Hepatic stellate cell (primary cell): ENCODE measurements around the gene SURF6.
"Not testable (repeated sequence)": the region's sequence is repeated elsewhere in the genome, so short reads cannot be mapped to it uniquely, and the experiment has no call there.

ENCODE experiments used
- DNase-seq: peaks from one replicate; pipeline ENCODE4 v3.0.0; 2011; ENCODE audit warnings: low spot score

The SURF6 gene

DNA sequence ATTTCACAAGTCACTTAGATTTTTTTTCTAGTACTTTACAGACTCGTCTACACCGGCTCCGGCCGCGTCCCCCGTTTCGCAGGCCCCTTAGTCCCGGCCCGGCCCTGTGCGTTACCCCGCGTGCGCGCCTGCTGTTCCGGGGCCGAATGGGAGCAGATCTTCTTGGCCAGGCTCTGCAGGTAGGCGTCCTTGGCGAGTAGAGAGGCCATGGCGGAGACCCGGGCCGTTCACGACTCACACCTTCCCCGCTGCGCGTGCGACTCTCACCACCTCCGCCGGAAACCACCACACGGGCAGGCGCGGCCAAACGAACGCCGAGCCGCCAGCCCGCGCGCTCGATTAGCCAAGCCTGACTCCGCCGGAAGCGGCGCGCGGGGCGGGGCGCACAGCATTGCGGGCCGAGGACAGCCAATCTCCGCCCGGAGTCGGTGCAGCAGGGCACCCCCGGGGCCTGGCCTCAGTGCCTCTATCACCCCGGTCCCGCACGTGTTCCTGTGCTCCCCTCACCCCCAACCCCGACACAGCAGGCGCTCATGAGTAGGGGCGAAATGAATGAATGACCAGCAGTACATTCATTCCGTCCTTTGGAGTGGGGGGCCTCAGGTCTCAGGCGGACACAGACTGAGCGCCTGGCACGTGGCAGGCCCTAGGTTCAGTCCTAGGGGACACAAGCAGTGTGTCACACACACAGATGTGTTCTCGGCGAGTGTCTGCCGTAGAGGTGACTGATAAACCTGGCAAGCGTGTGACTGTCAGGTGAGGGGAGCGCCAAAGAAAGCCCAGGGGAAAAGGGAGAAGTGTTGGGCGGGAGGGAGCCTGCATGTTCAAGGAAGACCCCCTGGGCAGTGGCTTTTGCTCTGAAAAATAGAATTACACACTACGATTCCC, at the start of gene SURF6:
Gene SURF6 (minus strand): TSS at position 265 of the 888 bp plus-strand sequence. CDS start 56 bp downstream, at position 209.
- DNase-seq, result peak; percentile 88

DNA sequence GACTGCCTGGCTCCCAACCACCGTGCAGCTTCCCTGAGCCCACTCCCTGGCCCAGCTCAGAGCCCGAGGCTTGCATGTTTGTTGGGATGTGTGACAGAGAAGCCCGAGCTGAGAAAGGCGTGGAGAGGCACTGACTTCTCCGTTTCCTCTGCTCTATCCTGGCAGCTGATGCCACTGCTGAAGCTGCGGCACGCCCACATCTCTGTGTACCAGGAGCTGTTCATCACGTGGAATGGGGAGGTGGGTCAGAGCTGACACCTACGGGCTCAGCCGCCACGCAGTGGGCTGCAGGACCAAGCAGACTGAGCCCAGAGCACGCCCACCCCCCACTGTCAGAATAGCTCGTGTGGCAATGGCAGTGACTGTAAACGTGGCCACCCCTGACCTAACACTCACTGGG, 49.5 kb upstream of the SURF6 start:
- no peak for DNase-seq

DNA sequence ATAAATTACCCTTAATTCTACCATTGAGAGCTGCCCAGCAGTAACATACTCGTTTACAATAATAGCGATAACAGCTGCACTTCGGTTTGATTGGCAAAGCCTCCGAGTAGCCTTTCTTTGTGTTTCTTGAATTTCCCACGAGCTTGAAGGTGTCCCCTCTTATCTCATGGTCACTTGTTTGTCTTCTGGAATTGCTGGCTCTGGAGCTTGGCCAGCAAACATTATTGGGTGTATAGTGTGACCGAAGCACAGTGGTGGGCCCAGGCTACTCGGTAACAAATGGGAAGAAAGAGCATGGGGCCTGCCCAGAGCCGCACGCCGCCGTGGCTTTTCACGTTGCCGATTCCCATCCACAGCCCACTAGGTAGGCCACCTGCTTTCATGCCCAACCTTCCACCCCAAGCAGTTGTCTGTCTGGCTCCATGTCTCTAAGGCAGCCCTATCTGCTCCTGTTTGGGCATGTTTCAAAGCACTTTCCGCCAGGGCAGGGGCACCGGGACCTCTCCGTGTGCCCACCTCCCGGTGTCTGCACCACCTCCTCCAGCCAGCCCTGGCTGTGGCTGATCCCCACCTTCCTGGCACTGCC, 48.8 kb upstream of the SURF6 start:
- DNase-seq, result no peak

- DNase-seq, result no peak
Observed at GRCh38 chr9:133383438-133383837, 47.5 kb upstream of the SURF6 start.

GRCh38 chr9:133382507-133383141, 46.6 kb upstream of the SURF6 start:
- no peak for DNase-seq

- DNase-seq, result no peak
Observed at GRCh38 chr9:133380734-133381133, 44.7 kb upstream of the SURF6 start.

DNA sequence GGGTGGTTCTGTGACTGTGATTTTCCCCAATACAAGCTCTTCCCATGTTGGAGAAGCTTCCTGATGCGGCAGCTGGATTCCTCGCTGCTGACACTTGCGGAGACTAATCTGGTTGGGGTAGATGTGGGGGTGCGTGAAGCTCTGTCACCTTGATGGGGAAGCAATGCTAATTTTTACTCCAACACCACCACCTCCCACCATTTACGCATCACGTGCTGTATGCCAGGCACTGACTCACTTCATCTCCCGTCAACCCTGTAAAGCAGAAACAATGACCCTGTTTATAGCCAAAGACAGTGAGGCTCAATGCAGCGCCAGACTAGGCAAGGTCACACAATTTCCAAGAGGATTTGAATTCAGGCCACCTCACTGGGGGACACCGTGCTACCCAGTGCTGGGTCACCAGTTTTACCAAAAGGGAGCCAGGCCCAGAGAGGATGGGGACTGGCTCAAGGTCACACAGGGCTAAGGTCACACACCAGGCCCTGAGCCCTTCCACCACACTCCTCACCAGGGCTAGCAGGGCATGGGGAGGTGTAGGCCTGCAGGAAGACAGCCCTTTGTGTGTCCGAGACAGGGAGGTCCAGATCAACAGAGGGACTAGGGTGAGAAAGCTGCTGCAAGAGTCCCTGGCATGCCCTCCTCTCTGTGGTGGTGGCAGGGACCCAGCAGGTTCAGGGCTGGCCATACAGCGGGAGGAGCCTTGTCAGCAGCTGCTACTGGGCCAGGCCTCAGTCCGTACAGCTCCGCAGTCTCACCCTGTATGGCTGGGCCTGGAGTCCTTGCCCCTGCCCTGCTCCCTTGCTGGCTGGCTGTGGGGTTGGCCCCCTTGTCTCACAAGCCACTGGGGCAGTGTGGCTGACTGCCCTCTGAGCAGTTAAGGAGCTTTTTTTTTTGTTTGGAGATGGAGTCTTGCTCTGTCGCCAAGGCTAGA, 43.4 kb upstream of the SURF6 start:
- DNase-seq, result no peak

DNA sequence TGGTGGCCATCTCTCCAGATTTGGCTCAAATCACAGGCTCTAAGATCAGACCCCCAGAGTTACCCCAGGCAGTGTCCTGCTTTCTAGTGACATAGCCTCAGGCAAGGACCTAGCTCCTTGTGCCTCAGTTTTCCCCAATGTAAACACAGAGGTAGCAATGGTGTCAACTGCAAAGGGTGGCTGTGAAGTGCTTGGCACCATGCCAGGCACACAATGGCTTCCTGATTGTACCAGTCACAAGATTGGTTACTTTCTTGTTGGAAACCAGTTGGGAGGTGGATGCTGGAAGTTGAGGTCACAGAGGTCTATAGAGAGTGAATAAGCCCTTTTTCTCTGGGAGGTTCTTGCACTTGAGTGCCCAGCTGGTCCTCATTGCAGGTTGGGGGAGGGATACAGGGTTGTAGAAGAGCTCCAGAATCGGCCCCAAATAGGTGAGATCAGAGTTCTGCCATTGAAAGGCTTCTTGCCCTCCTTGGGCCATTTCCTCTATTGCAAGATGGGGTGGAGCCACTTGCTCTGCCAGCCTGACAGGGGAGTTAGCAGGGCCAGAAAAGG, 42.5 kb upstream of the SURF6 start:
- no peak for DNase-seq

GRCh38 chr9:133377721-133378216, 41.8 kb upstream of the SURF6 start:
- no peak for DNase-seq

DNA sequence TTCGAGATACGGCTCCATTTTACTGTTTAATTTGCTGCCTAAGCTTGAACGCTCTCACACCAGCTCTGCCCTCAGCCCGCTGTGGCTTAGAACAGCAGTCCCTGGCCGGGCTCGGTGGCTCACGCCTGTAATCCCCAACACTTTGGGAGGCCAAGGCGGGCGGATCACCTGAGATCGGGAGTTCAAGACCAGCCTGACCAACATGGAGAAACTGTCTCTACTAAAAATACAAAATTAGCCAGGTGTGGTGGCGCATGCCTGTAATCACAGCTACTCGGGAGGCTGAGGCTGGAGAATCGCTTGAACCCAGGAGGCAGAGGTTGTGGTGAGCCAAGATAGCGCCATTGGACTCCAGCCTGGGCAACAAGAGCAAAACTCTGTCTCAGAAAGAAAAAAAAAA, 41.3 kb upstream of the SURF6 start:
- not testable (repeated sequence) for DNase-seq

DNA sequence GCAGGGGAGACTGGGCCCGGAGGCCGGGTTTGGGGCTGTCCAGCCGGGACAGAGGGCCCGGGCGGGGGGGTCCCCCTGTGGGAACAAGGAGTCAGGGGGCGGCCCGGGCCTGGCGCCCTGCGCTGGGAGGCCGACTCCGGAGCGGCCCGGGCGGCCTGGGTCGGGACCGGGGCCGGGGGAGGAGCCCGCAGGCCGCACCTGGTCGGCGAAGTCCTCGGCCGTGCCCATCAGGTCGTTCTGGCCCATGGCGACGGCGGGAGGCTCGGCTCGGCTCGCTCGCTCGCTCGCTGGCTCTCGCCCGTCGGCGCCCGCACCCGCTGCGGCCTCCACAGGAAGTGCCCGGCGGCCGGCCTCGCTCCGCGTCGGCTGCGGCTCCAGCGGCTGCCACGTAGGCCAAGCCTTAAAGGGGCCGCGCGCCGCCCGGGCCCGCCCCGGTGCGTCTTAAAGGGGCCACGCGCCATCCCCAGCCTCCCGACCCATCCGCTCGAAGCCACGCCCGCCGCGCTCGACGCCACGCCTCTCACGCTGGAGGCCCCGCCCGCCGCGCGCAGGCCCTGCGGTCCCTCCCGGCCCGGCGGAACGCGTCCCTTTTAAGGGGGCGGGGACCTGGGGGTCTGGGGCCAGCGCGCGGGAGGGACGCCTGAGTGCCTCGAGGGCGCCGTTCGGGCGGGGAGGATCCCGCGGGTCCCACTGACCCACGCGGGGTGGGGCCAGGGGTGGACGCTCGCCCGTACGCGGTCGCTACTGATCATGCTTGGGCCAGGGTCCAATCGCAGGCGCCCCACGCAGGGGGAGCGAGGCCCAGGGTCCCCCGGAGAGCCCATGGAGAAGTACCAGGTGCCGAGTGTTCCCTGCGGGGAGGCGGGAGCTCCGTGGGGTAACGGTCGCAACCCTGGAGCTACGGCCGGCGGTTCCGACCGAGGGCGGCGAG, 40.0 kb upstream of the SURF6 start, which contains the start of the genes STKLD1 and SURF4:
Gene STKLD1 (plus strand): TSS at position 643 of the 931 bp plus-strand sequence. CDS start 108 bp downstream, at position 751.
Gene SURF4 (minus strand): TSS at position 337 of the 931 bp plus-strand sequence. CDS start 91 bp downstream, at position 246.
- peak; percentile 99 for DNase-seq

DNA sequence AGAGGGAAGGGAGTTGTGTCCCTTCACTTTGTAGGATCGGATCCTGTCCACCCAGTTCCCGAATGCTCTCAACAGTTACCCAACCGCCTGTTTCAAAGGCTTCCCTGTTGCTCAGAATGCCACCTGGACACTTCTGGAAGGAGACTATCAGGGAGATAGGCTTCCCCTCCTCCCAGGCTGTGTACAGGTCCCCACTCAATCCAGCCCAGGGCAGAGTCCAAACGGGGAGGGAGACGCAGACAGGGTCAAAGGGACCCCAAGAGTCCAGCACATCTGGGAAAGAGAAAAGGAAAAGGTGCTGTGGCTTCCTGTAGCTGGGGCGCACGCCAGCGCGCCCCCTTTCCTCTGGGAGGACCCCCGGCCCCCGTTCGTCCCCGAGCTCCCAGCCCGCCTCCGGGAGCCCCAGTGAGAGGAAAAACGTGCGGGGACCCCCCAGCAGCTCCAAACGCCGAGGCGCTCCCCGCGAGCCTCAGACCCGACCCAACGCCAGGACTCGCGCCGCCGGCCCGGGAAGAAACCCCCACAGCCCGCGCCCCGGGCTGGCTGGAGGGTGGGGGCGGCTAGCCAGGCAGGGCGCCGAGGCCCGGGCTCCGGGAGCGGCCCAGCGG, 39.2 kb upstream of the SURF6 start:
- DNase-seq, result peak; percentile 69

GRCh38 chr9:133374612-133375115, 38.7 kb upstream of the SURF6 start:
- DNase-seq, result peak; percentile 74

DNA sequence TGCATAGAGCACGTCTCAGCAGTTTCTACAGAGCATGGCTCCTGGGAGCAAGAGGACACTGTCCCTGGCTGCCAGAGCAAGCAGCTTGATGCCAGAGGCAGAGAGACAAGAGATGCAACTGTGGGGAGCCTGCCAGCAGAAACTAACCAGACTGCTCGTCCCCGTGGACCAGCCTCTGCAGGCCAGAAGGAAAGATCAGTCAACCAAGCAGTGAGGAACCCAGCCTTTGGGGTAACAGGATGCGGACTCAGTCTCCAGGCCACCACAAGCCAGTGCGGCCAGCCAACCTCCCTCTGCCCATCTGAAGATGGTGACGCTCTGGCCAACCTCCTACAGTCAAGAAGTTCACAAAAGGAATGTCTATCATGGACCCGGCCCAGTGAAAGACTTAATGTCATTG, 36.2 kb upstream of the SURF6 start:
- DNase-seq, result no peak

GRCh38 chr9:133371261-133371711, 35.3 kb upstream of the SURF6 start:
- DNase-seq, result no peak

DNA sequence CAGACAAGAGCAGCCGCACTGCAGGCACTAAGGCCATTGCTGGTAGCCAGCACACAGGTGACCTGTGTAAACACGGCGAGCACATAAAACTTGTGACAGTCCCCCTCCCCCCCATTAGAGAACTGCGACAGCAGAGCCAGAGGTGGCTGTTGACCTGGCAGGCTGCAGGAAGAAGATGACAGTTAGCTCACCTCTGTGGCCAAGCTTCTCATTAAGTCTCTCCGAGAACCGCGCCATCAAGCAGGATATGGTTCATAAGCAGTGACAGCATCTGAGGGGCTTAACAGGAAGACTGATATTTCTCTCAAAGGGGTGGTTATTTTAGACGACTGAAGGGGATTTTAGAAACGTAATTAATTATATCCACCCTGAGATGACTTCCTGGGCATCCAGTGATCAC, 34.7 kb upstream of the SURF6 start:
- no peak for DNase-seq

DNA sequence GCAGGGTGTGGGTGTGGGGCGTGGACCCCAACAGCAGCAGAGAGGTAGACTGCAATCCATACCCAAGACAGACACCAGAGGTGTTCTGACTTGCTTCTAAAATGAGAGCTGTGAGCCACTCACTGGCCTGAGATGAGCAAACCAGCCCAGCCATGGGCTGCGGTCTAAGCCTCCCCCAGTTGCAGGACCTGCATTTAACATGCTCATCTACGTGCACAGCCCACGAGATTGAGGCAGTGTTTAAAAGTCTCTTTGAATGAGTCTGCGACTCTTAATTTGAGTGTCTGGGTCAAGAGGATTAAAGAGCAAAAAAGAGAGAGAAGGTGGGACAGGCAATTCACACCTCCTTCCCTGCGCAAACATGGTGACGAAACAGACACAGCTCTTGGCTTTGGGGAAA, 33.9 kb upstream of the SURF6 start:
- no peak for DNase-seq

GRCh38 chr9:133369422-133369821, 33.4 kb upstream of the SURF6 start:
- DNase-seq, result no peak

DNA sequence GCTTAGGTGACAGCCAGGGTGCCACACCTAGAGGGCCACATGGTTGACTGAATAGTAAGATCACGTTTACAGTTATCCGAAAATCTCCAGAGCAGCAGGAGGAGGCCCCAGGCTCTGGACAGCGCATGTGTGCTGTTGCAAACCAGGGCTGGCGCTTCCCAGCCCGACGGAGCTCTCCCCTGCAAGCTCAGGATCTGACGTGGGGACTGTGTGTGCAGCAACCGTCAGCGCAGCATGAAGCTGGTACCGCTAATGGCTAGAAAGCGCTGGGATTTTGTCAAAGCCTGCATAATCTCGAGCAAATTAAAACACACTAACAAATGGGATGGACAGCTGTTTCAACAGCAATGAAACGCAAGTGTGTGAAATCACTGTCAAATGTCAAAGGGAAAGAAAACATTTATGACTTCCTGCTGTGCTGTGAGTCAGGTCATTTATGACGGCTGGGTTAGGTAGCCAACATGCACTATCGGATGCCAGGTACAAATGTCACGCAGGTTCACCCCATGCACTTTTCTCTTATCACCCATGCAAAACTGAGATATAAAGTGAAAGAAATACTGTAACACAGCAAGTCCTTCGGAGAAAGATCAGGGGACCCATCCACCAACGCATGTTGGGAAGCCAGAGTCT, 32.4 kb upstream of the SURF6 start:
- DNase-seq, result no peak
